ENCODE results near the gene ORMDL3. TPM values are rescaled to one million over a fixed set of nuclear protein-coding genes. Genes with fewer than 3 reads are reported as not detected.
"Not testable (repeated sequence)": the region's sequence is repeated elsewhere in the genome, so short reads cannot be mapped to it uniquely, and the experiment has no call there.

The ORMDL3 gene
- total RNA-seq, 1 donor from 2014 or later, result 37.1 TPM

DNA sequence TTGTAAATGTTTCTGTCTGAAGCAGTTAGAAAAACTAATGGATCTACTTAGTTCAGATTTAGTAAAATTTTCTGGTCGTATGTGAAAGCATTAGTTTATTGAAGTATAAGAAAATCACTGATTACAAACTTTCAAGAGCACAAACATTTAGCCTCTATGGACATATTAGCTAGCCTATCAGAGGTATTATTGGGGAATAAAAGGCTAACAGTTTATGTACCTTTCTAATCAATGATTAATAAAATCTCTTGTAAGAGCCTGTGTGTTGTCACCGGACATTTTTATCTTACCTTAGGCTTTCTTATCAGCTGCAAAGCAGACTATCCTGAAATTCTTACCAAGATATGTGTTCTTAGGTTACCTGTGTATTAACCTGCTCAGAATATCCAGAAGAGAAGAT lies 38.2 kb downstream of the ORMDL3 start:
- Histone ChIP-seq H3K9ac (ENCODE audit: low read depth in 1 of 3, low read length in 3 of 3) (no peak overlapping the region), H3K9me3 (ENCODE audit: control insufficient read depth in 3 of 3, low read length in 3 of 3) (no peaks in the 10 kb centered on the region), H3K4me3 (ENCODE audit: low read length in 3 of 3) (no peak overlapping the region), H3K27me3 (ENCODE audit: control insufficient read depth in 3 of 3, insufficient read depth in 3 of 3, low read length in 3 of 3) (peaks cover 5 to 16% (median 12%) of the 10 kb centered on the region in 3 donors), H3K27ac (ENCODE audit: low read depth, low read length) (no peak overlapping the region), H3K36me3 (ENCODE audit: control insufficient read depth in 3 of 3, insufficient read depth in 3 of 3, low read length in 3 of 3) (no peaks in the 10 kb centered on the region), H3K4me1 (ENCODE audit: control insufficient read depth in 3 of 3, insufficient read depth in 3 of 3, low read length in 3 of 3) (no peaks in the 10 kb centered on the region)

GRCh38 chr17:39887078-39887477 lies 40.3 kb downstream of the ORMDL3 start:
- H3K27me3 ChIP-seq (ENCODE audit: control insufficient read depth in 3 of 3, insufficient read depth in 3 of 3, low read length in 3 of 3), result peaks cover 4 to 5% (median 4%) of the 10 kb centered on the region in 3 donors
- H3K9ac ChIP-seq (ENCODE audit: low read depth in 1 of 3, low read length in 3 of 3), result no peak overlapping the region
- no peak overlapping the region for H3K27ac ChIP-seq (ENCODE audit: low read depth, low read length)
- H3K4me1 ChIP-seq (ENCODE audit: control insufficient read depth in 3 of 3, insufficient read depth in 3 of 3, low read length in 3 of 3), result no peaks in the 10 kb centered on the region
- no peaks in the 10 kb centered on the region for H3K9me3 ChIP-seq (ENCODE audit: control insufficient read depth in 3 of 3, low read length in 3 of 3)
- H3K4me3 ChIP-seq (ENCODE audit: low read length in 3 of 3), result no peak overlapping the region
- no peaks in the 10 kb centered on the region for H3K36me3 ChIP-seq (ENCODE audit: control insufficient read depth in 3 of 3, insufficient read depth in 3 of 3, low read length in 3 of 3)

GRCh38 chr17:39886102-39886501 lies 41.3 kb downstream of the ORMDL3 start:
- H3K27ac ChIP-seq (ENCODE audit: low read depth, low read length); H3K9me3 ChIP-seq (ENCODE audit: control insufficient read depth in 3 of 3, low read length in 3 of 3); H3K9ac ChIP-seq (ENCODE audit: low read depth in 1 of 3, low read length in 3 of 3); H3K27me3 ChIP-seq (ENCODE audit: control insufficient read depth in 3 of 3, insufficient read depth in 3 of 3, low read length in 3 of 3); H3K36me3 ChIP-seq (ENCODE audit: control insufficient read depth in 3 of 3, insufficient read depth in 3 of 3, low read length in 3 of 3); H3K4me3 ChIP-seq (ENCODE audit: low read length in 3 of 3); H3K4me1 ChIP-seq (ENCODE audit: control insufficient read depth in 3 of 3, insufficient read depth in 3 of 3, low read length in 3 of 3): not testable (repeated sequence)

GRCh38 chr17:39872751-39873150 lies 54.6 kb downstream of the ORMDL3 start:
- H3K9ac ChIP-seq (ENCODE audit: low read depth in 1 of 3, low read length in 3 of 3), result no peak overlapping the region
- H3K4me1 ChIP-seq (ENCODE audit: control insufficient read depth in 3 of 3, insufficient read depth in 3 of 3, low read length in 3 of 3), result no peaks in the 10 kb centered on the region
- no peaks in the 10 kb centered on the region for H3K36me3 ChIP-seq (ENCODE audit: control insufficient read depth in 3 of 3, insufficient read depth in 3 of 3, low read length in 3 of 3)
- peaks cover 0 to under 1% (median 0%) of the 10 kb centered on the region in 3 donors for H3K9me3 ChIP-seq (ENCODE audit: control insufficient read depth in 3 of 3, low read length in 3 of 3)
- H3K27me3 ChIP-seq (ENCODE audit: control insufficient read depth in 3 of 3, insufficient read depth in 3 of 3, low read length in 3 of 3), result peaks cover 6 to 17% (median 17%) of the 10 kb centered on the region in 3 donors
- H3K4me3 ChIP-seq (ENCODE audit: low read length in 3 of 3), result no peak overlapping the region
- H3K27ac ChIP-seq (ENCODE audit: low read depth, low read length), result no peak overlapping the region

GRCh38 chr17:39871801-39872200 lies 55.6 kb downstream of the ORMDL3 start:
- Histone ChIP-seq H3K27me3 (ENCODE audit: control insufficient read depth in 3 of 3, insufficient read depth in 3 of 3, low read length in 3 of 3) (peaks cover 16 to 27% (median 21%) of the 10 kb centered on the region in 3 donors), H3K9me3 (ENCODE audit: control insufficient read depth in 3 of 3, low read length in 3 of 3) (peaks cover 0 to 9% (median 2%) of the 10 kb centered on the region in 3 donors), H3K9ac (ENCODE audit: low read depth in 1 of 3, low read length in 3 of 3) (no peak overlapping the region), H3K4me3 (ENCODE audit: low read length in 3 of 3) (no peak overlapping the region), H3K4me1 (ENCODE audit: control insufficient read depth in 3 of 3, insufficient read depth in 3 of 3, low read length in 3 of 3) (no peaks in the 10 kb centered on the region), H3K27ac (ENCODE audit: low read depth, low read length) (no peak overlapping the region), H3K36me3 (ENCODE audit: control insufficient read depth in 3 of 3, insufficient read depth in 3 of 3, low read length in 3 of 3) (no peaks in the 10 kb centered on the region)

Other genes with a start within 250 kb of the ORMDL3 start
- gene PGAP3, start 239.5 kb downstream of the ORMDL3 start, total RNA-seq, result 7.3 TPM
- gene ERBB2, start 227.5 kb downstream of the ORMDL3 start, total RNA-seq, result 69.9 TPM
- gene MIEN1, start 197.1 kb downstream of the ORMDL3 start, total RNA-seq, result 6.3 TPM
- gene GRB7, start 189.7 kb downstream of the ORMDL3 start, total RNA-seq, result not detected
- 0.52 TPM for gene IKZF3, start 63.3 kb downstream of the ORMDL3 start, total RNA-seq
- gene ZPBP2, start 59.4 kb downstream of the ORMDL3 start, total RNA-seq, result not detected
- 8.9 TPM for gene GSDMB, start 9.0 kb downstream of the ORMDL3 start, total RNA-seq
- not detected for gene LRRC3C, start 131 bp upstream of the ORMDL3 start, total RNA-seq
- gene GSDMA, start 35.4 kb upstream of the ORMDL3 start, total RNA-seq, result not detected
- gene PSMD3, start 53.2 kb upstream of the ORMDL3 start, total RNA-seq, result 56.4 TPM
- 0.52 TPM for gene CSF3, start 87.8 kb upstream of the ORMDL3 start, total RNA-seq
- 25.6 TPM for gene MED24, start 126.8 kb upstream of the ORMDL3 start, total RNA-seq
- 30.8 TPM for gene THRA, start 135.4 kb upstream of the ORMDL3 start, total RNA-seq
- 1.0 TPM for gene NR1D1, start 173.0 kb upstream of the ORMDL3 start, total RNA-seq
- 53.8 TPM for gene MSL1, start 194.4 kb upstream of the ORMDL3 start, total RNA-seq
- 21.4 TPM for gene CASC3, start 212.9 kb upstream of the ORMDL3 start, total RNA-seq
- 1.0 TPM for gene RAPGEFL1, start 249.9 kb upstream of the ORMDL3 start, total RNA-seq